Suprapubic skin (tissue), 4 donors: ENCODE measurements around the gene TBX10.

ENCODE experiments used
- CTCF ChIP-seq, 2 donors: fragments of 200-600 bp in 1 of 2; fragments of 450-650 bp in 1 of 2; sonication (generic) in 1 of 2; IDR thresholded peaks; one replicate each; pipeline ENCODE4 v1.5.1; 2016 to 2019; ENCODE audit warnings: antibody characterized with exemption in 2 of 2, mild to moderate bottlenecking in 1 of 2, moderate library complexity in 1 of 2
- POLR2A ChIP-seq, 2 donors: fragments of 450-650 bp; IDR thresholded peaks; one replicate each; pipeline ENCODE4 v1.6.1; 2017; ENCODE audit warnings: antibody characterized with exemption in 2 of 2, mild to moderate bottlenecking in 2 of 2, moderate library complexity in 2 of 2
- POLR2AphosphoS5 ChIP-seq, 3 donors: sonication (generic); formaldehyde crosslinking; IDR thresholded peaks; one replicate each; pipeline ENCODE4 v1.6.1; 2017; ENCODE audit warnings: antibody characterized with exemption in 3 of 3

- TF ChIP-seq POLR2A (IDR thresholded peaks at IDR 0.05) (no peak), POLR2AphosphoS5 (IDR thresholded peaks at IDR 0.05) (no peak), CTCF (IDR thresholded peaks at IDR 0.05) (no peak)
These were observed 34.7 kb downstream of the TBX10 start for GRCh38 chr11:67604815-67605214.
